Spinal cord (tissue), 10 donors: Measurements from ENCODE around the gene HSD17B1. TPM values are rescaled to one million over a fixed set of nuclear protein-coding genes. Genes with fewer than 3 reads are reported as not detected.

Experiments used
- DNase-seq, 6 donors: peaks; one replicate each; pipeline versions ENCODE4 v3.0.0 to v3.0.0-alpha.2; 2013 to 2015; ENCODE audit warnings: low spot score in 6 of 6, low read depth in 4 of 6
- H3K27ac ChIP-seq: one replicate; pipeline ENCODE4 v1.5.1; 2013; ENCODE audit warnings: low read depth, low read length, control low read depth
- H3K27me3 ChIP-seq: one replicate; pipeline ENCODE4 v1.6.1; 2013; ENCODE audit warnings: low read length; ENCODE audit not compliant: control insufficient read depth, insufficient read depth
- H3K36me3 ChIP-seq: one replicate; pipeline ENCODE4 v1.6.1; 2013; ENCODE audit warnings: low read length; ENCODE audit not compliant: control insufficient read depth, insufficient read depth
- H3K4me1 ChIP-seq: one replicate; pipeline ENCODE4 v1.6.1; 2013; ENCODE audit warnings: low read length; ENCODE audit not compliant: control insufficient read depth, insufficient read depth
- H3K4me3 ChIP-seq: one replicate; pipeline ENCODE4 v1.5.1; 2013; ENCODE audit warnings: low read depth, low read length, control low read depth
- H3K9me3 ChIP-seq: one replicate; pipeline ENCODE4 v1.6.1; 2013; ENCODE audit warnings: low read length; ENCODE audit not compliant: control insufficient read depth, insufficient read depth
- whole genome bisulfite sequencing: methylation state at CpG from one replicate; pipeline ENCODE4 v1.1.5; 2013; ENCODE audit warnings: missing lambda C conversion rate; ENCODE audit not compliant: insufficient coverage; 5-methylcytosine and 5-hydroxymethylcytosine counted together
- polyA plus RNA-seq, 2 donors: library from polyadenylated mRNA; unstranded; fragments of 120-200 nt; gene quantifications; one replicate each; pipeline ENCODE4 v1.2.1, GENCODE V29; 2013; ENCODE audit not compliant: insufficient read length in 2 of 2
- total RNA-seq, 2 donors: library from RNA; depleted of rRNA in 1 of 2; stranded (reverse); fragments of 120-200 nt in 1 of 2; fragments of >200 nt in 1 of 2; gene quantifications; one replicate each; pipeline versions ENCODE4 v1.2.3 to v1.2.4, GENCODE V29; 2013 to 2014
- donor health status: healthy.

Gene HSD17B1
- total and polyA plus RNA-seq, 4 donors, result 0.69 to 6.8 (median 5.2) TPM

DNA sequence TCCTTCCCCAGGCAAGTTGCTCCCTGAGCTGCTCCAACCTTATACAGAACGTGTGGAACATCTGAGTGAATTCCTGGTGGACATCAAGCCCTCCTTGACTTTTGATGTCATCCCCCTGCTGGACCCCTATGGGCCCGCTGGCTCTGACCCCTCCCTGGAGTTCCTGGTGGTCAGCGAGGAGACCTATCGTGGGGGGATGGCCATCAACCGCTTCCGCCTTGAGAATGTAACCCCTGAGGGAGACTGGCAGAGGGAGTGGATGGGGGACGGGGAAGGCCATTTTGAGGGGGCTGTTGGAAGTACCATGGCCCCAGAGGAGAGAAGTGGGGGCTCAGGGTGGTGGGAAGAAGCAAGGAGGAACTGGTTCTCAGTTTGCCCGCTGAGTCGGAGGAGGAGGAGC is 11.2 kb downstream of the HSD17B1 start:
- no peak overlapping the region for H3K4me3 ChIP-seq
- H3K27me3 ChIP-seq, result no peaks in the 10 kb centered on the region
- 90% methylated on average over 7 of the region's 9 CpGs for WGBS
- no peaks in the 10 kb centered on the region for H3K9me3 ChIP-seq
- DNase-seq, result no peak
- no peak overlapping the region for H3K27ac ChIP-seq
- peaks cover 51% of the 10 kb centered on the region for H3K36me3 ChIP-seq
- H3K4me1 ChIP-seq, result peaks cover 62% of the 10 kb centered on the region

DNA sequence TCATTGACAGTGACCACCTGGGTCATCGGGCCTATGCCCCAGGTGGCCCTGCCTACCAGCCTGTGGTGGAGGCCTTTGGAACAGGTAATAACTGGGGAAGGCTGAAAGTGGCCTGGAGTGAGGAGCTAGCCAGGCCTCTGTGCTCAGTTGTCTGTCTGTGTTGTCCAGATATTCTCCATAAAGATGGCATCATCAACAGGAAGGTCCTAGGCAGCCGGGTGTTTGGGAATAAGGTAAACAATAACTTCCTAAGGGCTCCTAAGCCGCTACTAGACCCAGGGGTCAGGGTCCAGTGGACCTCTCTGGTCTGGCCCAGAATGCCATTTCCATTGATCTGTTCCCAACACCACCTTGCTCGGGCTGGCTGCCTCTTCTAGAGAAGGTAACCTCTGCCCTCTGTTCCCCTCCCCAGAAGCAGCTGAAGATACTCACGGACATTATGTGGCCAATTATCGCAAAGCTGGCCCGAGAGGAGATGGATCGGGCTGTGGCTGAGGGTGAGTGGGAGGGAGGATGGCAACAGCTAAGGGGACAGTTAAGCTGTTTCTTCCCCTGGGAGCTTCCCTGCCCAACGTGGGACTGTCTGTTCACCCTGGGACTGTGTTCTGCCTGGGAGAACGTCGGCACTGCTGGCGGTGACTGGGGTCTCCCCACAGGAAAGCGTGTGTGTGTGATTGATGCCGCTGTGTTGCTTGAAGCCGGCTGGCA is 12.2 kb downstream of the HSD17B1 start:
- Histone ChIP-seq H3K27ac (no peak overlapping the region), H3K36me3 (peaks cover 61% of the 10 kb centered on the region), H3K4me3 (no peak overlapping the region), H3K9me3 (no peaks in the 10 kb centered on the region), H3K4me1 (peaks cover 62% of the 10 kb centered on the region), H3K27me3 (no peaks in the 10 kb centered on the region)
- no peak for DNase-seq
- WGBS, result 93% methylated on average over 12 of the region's 15 CpGs

DNA sequence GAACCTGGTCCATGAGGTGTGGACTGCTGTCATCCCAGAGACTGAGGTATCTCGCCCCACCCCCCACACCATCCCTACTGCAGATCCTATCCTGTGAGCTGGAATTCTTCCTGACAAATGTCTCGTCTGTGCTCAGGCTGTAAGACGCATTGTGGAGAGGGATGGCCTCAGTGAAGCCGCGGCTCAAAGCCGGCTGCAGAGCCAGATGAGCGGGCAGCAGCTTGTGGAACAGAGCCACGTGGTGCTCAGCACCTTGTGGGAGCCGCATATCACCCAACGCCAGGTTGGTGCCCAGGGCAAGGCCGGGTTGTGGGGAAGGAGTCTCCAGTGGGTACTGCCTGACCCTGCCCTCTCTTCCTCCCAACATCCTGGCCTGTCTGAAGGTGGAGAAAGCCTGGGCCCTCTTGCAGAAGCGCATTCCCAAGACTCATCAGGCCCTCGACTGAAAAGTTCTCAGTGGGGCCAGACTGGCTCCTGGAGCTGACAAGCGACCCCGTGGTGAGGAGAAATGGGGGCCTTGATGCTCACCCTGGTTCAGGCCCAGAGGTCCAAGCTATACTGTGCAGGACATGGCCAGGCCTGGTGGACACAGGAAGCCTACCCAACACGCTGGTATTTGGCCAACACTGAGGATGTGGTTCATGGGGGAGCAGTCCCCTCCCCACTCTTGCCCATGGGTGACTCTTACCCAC is 12.9 kb downstream of the HSD17B1 start:
- peaks cover 67% of the 10 kb centered on the region for H3K36me3 ChIP-seq
- no peak overlapping the region for H3K4me3 ChIP-seq
- no peaks in the 10 kb centered on the region for H3K9me3 ChIP-seq
- no peak overlapping the region for H3K27ac ChIP-seq
- H3K4me1 ChIP-seq, result peaks cover 62% of the 10 kb centered on the region
- 94% methylated on average over 14 of the region's 16 CpGs for WGBS
- no peak for DNase-seq
- H3K27me3 ChIP-seq, result no peaks in the 10 kb centered on the region

DNA sequence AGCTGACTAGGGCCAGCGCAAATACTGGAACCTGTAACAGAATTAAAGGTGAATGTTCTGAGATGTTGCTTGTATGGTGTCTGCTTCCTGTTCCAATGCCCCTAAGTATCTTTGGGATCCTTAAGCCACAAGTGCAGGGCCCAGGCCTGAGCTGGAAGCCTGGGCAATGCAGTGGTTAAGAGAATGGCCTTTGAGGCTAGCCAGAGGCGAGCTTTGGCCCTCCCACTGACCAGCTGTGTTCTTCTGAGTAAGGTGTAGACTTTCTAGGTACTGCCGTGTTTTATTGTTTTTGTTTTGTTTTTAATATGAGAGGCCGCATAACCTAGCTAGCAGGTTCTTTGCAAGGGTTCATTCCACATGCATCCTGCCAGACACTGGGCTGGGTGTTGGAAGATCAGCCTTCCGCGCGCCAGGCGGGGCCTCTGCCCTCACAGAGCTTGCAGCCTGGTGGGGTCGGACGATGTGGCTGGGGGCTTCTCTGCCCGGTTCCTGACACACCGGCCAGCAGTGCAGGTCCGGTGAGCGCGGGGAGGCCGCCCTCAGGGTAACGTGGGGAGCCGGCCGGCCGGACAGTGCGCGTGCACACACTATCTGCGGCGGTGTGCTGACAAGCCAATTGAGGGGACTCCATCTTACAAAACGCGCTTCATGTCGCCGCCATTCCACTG is 13.6 kb downstream of the HSD17B1 start:
- 23% methylated on average over 25 of the region's 28 CpGs for WGBS
- H3K27me3 ChIP-seq, result no peaks in the 10 kb centered on the region
- DNase-seq, result no peak
- peak overlapping the region; percentile 85 for H3K4me3 ChIP-seq
- H3K4me1 ChIP-seq, result peaks cover 59% of the 10 kb centered on the region
- peaks cover 74% of the 10 kb centered on the region for H3K36me3 ChIP-seq
- peak overlapping the region; percentile 70 for H3K27ac ChIP-seq
- no peaks in the 10 kb centered on the region for H3K9me3 ChIP-seq

DNA sequence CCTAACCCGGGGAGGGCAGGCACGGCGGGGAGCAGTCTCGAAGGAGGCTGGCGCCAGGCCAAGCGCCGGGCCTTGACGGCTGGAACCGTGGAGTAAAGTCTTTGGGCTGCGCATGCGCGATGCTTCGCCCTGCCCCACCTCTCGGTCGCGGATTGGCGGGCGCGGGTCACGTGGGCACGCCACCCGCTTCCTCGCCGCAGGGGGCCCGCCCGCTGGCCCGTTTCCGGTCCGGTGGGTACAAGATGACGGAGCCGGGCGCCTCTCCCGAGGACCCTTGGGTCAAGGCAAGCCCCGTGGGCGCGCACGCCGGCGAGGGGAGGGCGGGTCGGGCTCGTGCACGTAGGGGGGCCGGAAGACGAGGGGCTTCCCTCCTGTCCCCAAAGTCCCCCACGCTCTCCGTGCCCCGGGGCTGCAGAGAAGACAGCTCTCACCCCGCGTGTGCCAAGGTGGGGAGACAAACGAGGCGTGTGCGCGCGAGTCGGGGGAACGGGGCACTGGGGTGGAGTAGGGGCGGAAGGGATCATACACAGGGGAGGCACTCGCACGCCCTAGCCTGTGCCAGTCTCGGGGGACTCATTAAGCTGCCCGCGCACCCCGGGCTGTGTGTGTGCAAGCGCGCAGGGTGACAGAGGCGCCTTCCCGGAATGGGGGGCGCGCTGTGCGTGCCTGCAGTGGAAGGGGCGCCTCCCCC is 14.3 kb downstream of the HSD17B1 start, which contains the start of gene MLX:
Gene MLX (plus strand): TSS at position 218 of the 691 bp plus-strand sequence. CDS start 25 bp downstream, at position 243.
- no peaks in the 10 kb centered on the region for H3K27me3 ChIP-seq
- H3K27ac ChIP-seq, result peak within 1 kb of the TSS; percentile 70
- peaks cover 81% of the 10 kb centered on the region for H3K36me3 ChIP-seq
- no peaks in the 10 kb centered on the region for H3K9me3 ChIP-seq
- DNase-seq, result peak in 5 of 6 donors; percentile 83 to 98 (median 92)
- peaks cover 54% of the 10 kb centered on the region for H3K4me1 ChIP-seq
- under 1% methylated on average over 72 of the region's 72 CpGs for WGBS
- H3K4me3 ChIP-seq, result peak within 1 kb of the TSS; percentile 85

DNA sequence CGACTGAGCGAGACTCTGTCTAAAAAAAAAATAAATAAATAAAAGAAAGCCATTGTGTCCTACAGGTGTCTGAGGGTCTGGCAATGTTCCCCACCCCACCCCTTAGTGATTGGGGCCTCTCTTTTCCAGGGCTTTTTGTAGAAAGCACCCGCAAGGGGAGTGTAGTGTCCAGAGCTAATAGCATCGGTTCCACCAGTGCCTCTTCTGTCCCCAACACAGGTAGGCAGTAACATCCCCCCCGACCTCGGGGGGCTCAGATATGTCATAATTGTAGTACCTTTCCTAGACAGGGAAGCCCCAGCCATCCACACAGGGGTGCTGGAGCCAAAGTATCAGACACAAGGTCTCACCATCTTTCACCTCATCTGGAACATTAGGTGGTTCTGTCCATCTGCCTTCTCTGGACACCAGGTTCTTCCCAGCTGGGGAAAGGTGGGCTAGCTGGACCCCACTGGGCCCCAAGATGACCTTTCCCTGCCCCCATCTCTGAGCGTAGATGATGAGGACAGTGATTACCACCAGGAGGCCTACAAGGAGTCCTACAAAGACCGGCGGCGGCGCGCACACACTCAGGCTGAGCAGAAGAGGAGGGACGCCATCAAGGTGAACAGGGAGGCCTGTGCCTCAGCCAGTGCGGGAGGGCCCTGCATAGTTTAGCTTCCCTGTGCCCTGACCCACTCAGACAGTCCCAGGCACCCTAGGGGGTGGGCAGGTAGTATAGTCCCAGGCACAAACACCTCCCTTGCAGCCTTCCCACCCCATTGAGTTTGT is 15.8 kb downstream of the HSD17B1 start:
- Histone ChIP-seq H3K4me3 (no peak overlapping the region), H3K9me3 (no peaks in the 10 kb centered on the region), H3K27me3 (no peaks in the 10 kb centered on the region), H3K27ac (no peak overlapping the region), H3K4me1 (peaks cover 41% of the 10 kb centered on the region), H3K36me3 (peaks cover 88% of the 10 kb centered on the region)
- 86% methylated on average over 11 of the region's 14 CpGs for WGBS
- DNase-seq, result no peak

DNA sequence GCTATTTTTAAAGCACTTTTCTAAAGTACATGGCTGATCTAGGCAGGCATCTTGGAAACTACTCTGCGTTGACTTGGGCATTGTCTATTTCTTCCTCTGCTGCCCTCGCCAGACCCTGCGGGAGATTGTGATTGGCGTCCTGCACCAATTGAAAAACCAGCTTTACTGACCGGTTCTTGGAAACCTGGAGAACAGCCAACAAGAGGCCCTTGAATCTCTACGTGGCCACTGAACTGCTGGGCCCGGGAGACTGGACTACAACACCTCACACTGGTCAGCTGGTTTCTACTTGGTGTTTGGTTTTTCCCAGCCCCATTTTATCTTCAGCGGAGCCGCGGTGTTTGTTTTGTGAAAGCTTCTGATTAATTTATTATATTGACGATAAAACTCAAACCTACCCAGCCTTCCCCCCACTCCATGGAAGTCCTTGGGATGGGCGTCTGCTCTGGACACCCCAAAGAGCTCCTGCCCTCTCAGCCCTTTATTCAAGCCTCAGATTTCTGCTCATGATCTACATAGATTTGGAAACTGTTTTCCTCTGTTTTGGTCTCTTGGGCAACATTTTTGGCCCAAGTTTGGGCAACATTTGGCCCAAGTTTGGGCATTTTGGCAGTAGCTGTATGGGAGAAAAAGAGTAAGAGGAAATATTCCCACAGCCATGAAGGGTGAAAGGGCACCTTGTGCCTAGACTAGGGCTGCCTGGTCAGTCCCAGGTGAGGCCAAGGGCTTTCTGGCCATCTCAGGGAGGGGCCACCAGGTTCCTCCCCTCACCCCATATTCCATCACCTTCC is 18.9 kb downstream of the HSD17B1 start:
- Histone ChIP-seq H3K27ac (no peak overlapping the region), H3K4me3 (no peak overlapping the region), H3K4me1 (peaks cover 22% of the 10 kb centered on the region), H3K9me3 (no peaks in the 10 kb centered on the region), H3K27me3 (no peaks in the 10 kb centered on the region), H3K36me3 (peaks cover 78% of the 10 kb centered on the region)
- 47% methylated on average over 7 of the region's 12 CpGs for WGBS
- no peak for DNase-seq

DNA sequence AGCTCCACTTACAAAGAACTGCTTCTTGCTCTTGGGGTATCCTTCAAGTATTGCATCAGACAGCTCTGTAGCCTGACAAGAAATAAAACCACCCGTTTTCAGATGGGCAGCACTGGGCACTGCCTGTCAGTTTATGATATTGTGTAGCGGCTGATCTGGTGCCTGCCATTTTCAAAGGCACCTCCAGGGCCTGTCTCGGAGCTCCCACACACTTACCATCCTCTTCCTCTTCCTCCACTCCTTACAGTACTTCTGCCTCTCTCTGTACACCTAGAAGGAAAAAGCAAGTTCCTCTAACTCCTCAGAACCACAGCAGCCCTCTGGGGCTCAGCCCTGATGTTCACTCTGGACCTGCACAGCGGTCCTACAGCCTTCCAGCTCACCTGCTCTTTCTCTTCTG is 20.4 kb downstream of the HSD17B1 start:
- H3K4me1 ChIP-seq, result peaks cover 20% of the 10 kb centered on the region
- peaks cover 73% of the 10 kb centered on the region for H3K36me3 ChIP-seq
- DNase-seq, result no peak
- H3K9me3 ChIP-seq, result no peaks in the 10 kb centered on the region
- H3K27ac ChIP-seq, result no peak overlapping the region
- H3K4me3 ChIP-seq, result no peak overlapping the region
- no peaks in the 10 kb centered on the region for H3K27me3 ChIP-seq
- 91% methylated on average over 4 of the region's 4 CpGs for WGBS
